ENCODE results near the gene ACVRL1.

Gene ACVRL1

DNA sequence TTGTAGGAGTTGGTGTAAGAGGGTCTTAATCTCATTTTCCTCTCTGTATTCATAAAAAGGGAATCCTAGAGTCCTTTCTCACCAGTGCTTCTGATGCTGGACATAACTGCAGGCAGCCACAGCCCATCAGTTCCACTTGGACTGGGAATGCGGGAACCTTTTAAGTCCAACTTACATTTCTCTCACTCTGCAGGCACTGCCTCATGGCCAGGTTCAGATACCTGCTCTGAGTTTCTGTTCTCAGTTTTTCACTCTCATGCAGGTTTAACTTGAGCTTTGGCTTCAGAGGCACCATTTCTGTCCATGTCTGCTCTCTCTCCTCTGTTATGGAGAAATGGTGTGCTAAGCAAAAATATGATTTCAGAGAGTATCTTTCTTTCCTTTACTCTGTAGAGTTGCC is 48.4 kb downstream of the ACVRL1 start:
- Histone ChIP-seq H3K27ac (ENCODE audit: low read length) (no peak overlapping the region), H3K27me3 (ENCODE audit: control insufficient read depth in 1 of 2, insufficient read depth in 2 of 2, low read length in 2 of 2) (no peaks in the 10 kb centered on the region), H3K9ac (ENCODE audit: low read length in 2 of 2) (no peak overlapping the region), H3K4me1 (ENCODE audit: control insufficient read depth, insufficient read depth, low read length) (peaks cover 39% of the 10 kb centered on the region), H3K36me3 (ENCODE audit: control insufficient read depth in 2 of 2, insufficient read depth in 2 of 2, low read length in 2 of 2) (no peaks in the 10 kb centered on the region), H3K4me3 (ENCODE audit: low read length in 2 of 2) (no peak overlapping the region), H3K9me3 (ENCODE audit: control insufficient read depth in 2 of 2, low read length in 2 of 2) (no peaks in the 10 kb centered on the region)

DNA sequence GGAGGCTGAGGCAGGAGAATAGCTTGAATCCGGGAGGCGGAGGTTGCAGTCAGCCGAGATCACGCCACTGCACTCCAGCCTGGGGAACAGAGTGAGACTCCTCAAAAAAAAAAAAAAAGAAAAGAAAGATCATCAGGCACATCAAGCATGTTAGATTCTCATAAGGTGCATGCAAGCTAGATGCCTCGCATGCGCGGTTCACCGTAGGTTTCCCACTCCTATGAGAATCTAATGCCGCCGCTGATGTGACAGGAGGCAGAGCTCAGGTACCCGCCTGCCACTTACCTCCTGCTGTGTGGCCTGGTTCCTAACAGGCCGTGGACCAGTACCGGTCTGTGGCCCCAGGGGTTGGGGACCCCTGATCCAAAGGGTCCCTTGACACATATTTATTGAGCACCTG is 51.2 kb downstream of the ACVRL1 start:
- Histone ChIP-seq H3K27me3 (ENCODE audit: control insufficient read depth in 1 of 2, insufficient read depth in 2 of 2, low read length in 2 of 2) (no peaks in the 10 kb centered on the region), H3K4me3 (ENCODE audit: low read length in 2 of 2) (no peak overlapping the region), H3K9ac (ENCODE audit: low read length in 2 of 2) (no peak overlapping the region), H3K4me1 (ENCODE audit: control insufficient read depth, insufficient read depth, low read length) (peaks cover 35% of the 10 kb centered on the region), H3K36me3 (ENCODE audit: control insufficient read depth in 2 of 2, insufficient read depth in 2 of 2, low read length in 2 of 2) (no peaks in the 10 kb centered on the region), H3K27ac (ENCODE audit: low read length) (no peak overlapping the region), H3K9me3 (ENCODE audit: control insufficient read depth in 2 of 2, low read length in 2 of 2) (no peaks in the 10 kb centered on the region)

DNA sequence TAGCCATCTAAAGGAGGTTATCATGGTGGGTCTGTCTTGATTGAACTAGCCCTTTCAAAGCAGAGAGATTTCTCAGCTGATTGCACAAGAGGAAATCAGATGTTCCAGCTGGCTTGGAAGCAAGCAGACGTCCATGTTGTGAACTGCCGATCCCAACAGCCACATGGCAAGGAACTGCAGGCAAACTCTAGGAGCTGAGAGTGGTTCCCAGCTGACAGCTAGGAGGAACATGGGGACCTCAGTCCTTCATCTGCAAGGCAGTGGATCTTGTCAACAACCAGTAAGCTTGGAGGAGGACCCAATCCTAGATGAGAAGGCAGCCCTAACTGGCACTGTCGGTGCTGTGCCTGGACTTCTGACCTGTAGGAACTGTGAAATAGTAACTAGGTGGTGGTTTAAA is 51.9 kb downstream of the ACVRL1 start:
- no peaks in the 10 kb centered on the region for H3K9me3 ChIP-seq (ENCODE audit: control insufficient read depth in 2 of 2, low read length in 2 of 2)
- no peaks in the 10 kb centered on the region for H3K27me3 ChIP-seq (ENCODE audit: control insufficient read depth in 1 of 2, insufficient read depth in 2 of 2, low read length in 2 of 2)
- no peaks in the 10 kb centered on the region for H3K36me3 ChIP-seq (ENCODE audit: control insufficient read depth in 2 of 2, insufficient read depth in 2 of 2, low read length in 2 of 2)
- H3K4me1 ChIP-seq (ENCODE audit: control insufficient read depth, insufficient read depth, low read length): peaks cover 35% of the 10 kb centered on the region
- no peak overlapping the region for H3K4me3 ChIP-seq (ENCODE audit: low read length in 2 of 2)
- H3K27ac ChIP-seq (ENCODE audit: low read length): no peak overlapping the region
- no peak overlapping the region for H3K9ac ChIP-seq (ENCODE audit: low read length in 2 of 2)

DNA sequence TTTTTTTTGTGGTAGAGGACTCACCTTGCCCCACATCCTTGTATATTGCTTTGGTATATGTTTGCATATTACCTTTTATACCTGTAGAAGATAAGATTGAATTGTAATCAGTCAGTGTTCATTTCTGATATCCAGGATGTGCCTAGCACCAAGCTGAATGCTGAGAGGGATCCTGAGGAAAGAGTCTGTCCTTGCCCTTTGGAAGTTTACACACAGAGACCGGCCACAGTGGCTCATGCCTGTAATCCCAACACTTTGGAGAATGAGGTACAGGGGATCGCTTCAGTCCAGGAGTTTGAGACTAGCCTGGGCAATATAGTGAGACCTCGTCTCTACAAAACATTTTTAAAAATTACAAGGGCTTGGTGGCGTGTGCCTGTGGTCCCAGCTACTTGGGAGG is 52.6 kb downstream of the ACVRL1 start:
- no peak overlapping the region for H3K4me3 ChIP-seq (ENCODE audit: low read length in 2 of 2)
- H3K9me3 ChIP-seq (ENCODE audit: control insufficient read depth in 2 of 2, low read length in 2 of 2): no peaks in the 10 kb centered on the region
- H3K36me3 ChIP-seq (ENCODE audit: control insufficient read depth in 2 of 2, insufficient read depth in 2 of 2, low read length in 2 of 2): no peaks in the 10 kb centered on the region
- H3K27ac ChIP-seq (ENCODE audit: low read length): no peak overlapping the region
- H3K9ac ChIP-seq (ENCODE audit: low read length in 2 of 2): no peak overlapping the region
- no peaks in the 10 kb centered on the region for H3K27me3 ChIP-seq (ENCODE audit: control insufficient read depth in 1 of 2, insufficient read depth in 2 of 2, low read length in 2 of 2)
- H3K4me1 ChIP-seq (ENCODE audit: control insufficient read depth, insufficient read depth, low read length): peaks cover 30% of the 10 kb centered on the region

DNA sequence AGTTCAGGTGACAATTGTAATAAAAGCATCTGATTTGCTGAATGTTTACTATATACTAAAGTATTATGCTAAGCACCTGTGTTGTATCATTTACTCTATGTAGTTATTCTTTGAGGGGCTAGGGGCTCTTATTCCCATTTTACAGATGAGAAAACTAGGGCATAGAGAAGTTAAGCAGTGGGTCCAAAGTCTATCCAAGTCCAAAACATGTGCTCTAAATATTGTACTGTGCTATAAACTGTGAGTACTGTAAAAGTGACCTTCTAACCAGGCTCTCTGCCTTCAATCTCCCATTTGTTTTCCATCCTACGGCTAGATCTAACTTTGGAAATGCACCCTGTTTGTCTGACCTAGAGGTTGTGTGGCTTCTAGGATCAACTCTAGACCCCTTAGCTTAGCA is 53.2 kb downstream of the ACVRL1 start:
- no peak overlapping the region for H3K27ac ChIP-seq (ENCODE audit: low read length)
- H3K4me3 ChIP-seq (ENCODE audit: low read length in 2 of 2): no peak overlapping the region
- no peaks in the 10 kb centered on the region for H3K27me3 ChIP-seq (ENCODE audit: control insufficient read depth in 1 of 2, insufficient read depth in 2 of 2, low read length in 2 of 2)
- no peak overlapping the region for H3K9ac ChIP-seq (ENCODE audit: low read length in 2 of 2)
- H3K36me3 ChIP-seq (ENCODE audit: control insufficient read depth in 2 of 2, insufficient read depth in 2 of 2, low read length in 2 of 2): no peaks in the 10 kb centered on the region
- H3K4me1 ChIP-seq (ENCODE audit: control insufficient read depth, insufficient read depth, low read length): peaks cover 25% of the 10 kb centered on the region
- H3K9me3 ChIP-seq (ENCODE audit: control insufficient read depth in 2 of 2, low read length in 2 of 2): no peaks in the 10 kb centered on the region

DNA sequence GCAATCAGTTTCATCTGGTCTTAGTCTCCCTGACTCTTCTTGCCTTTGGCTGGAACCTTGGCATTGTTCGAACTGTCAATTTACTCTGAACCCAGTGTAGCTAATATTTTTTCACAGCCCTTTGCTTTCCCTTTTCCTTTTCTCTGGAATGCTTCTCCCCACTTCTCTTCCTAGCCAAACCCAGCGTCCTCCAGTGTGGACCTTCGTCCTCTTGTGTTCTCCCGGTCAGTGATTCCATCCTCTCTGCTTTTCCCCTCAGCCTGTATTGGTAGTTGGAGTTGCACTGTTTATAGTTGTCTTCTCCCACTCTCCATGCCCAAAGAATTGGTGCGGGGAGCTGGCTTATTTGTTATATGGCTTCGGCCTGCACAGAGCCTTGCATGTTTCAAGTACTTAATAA is 53.6 kb downstream of the ACVRL1 start:
- no peaks in the 10 kb centered on the region for H3K27me3 ChIP-seq (ENCODE audit: control insufficient read depth in 1 of 2, insufficient read depth in 2 of 2, low read length in 2 of 2)
- no peaks in the 10 kb centered on the region for H3K9me3 ChIP-seq (ENCODE audit: control insufficient read depth in 2 of 2, low read length in 2 of 2)
- H3K36me3 ChIP-seq (ENCODE audit: control insufficient read depth in 2 of 2, insufficient read depth in 2 of 2, low read length in 2 of 2): no peaks in the 10 kb centered on the region
- no peak overlapping the region for H3K4me3 ChIP-seq (ENCODE audit: low read length in 2 of 2)
- H3K9ac ChIP-seq (ENCODE audit: low read length in 2 of 2): no peak overlapping the region
- peaks cover 21% of the 10 kb centered on the region for H3K4me1 ChIP-seq (ENCODE audit: control insufficient read depth, insufficient read depth, low read length)
- no peak overlapping the region for H3K27ac ChIP-seq (ENCODE audit: low read length)

DNA sequence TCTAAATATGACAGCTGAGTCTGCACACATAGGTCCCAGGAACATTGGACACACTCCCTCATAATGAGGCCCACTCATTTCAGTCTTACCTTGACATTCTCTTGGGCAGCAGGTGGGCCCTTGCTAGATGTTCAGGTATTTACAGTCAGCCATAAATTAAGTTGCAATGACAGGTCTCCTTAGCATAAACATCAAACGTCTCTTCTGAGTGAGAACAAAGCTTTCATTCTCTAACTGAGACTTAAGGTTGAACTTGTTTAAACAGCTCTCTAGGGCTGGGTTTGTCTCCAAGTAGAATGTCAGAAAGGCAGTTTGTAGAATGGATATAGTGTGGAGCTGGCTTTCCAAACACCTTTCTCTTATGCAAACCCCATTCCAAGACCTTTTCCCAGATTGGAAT is 54.5 kb downstream of the ACVRL1 start:
- Histone ChIP-seq H3K36me3 (ENCODE audit: control insufficient read depth in 2 of 2, insufficient read depth in 2 of 2, low read length in 2 of 2) (no peaks in the 10 kb centered on the region), H3K9ac (ENCODE audit: low read length in 2 of 2) (no peak overlapping the region), H3K4me3 (ENCODE audit: low read length in 2 of 2) (no peak overlapping the region), H3K9me3 (ENCODE audit: control insufficient read depth in 2 of 2, low read length in 2 of 2) (no peaks in the 10 kb centered on the region), H3K27me3 (ENCODE audit: control insufficient read depth in 1 of 2, insufficient read depth in 2 of 2, low read length in 2 of 2) (no peaks in the 10 kb centered on the region), H3K27ac (ENCODE audit: low read length) (no peak overlapping the region), H3K4me1 (ENCODE audit: control insufficient read depth, insufficient read depth, low read length) (peaks cover 19% of the 10 kb centered on the region)

DNA sequence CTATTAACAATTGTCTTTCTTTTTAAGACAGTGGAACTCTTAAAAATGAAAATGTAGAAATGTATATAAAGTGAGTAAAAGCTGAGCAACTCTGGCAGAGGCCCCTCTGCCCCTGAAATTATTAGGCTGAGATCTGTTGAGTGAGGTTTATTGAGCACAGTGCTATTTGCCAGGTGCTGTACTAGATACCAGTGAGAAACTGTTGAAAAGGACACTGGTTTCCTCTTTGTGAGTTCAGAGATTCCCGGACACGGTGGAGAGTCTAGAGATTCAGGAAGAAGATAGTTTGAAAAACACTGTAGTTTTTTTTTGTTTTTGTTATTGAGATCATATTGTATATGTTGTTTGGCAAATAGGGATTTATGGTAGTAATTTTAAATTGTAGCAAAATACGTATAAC is 55.4 kb downstream of the ACVRL1 start:
- Histone ChIP-seq H3K9ac (ENCODE audit: low read length in 2 of 2) (no peak overlapping the region), H3K4me1 (ENCODE audit: control insufficient read depth, insufficient read depth, low read length) (peaks cover 17% of the 10 kb centered on the region), H3K27me3 (ENCODE audit: control insufficient read depth in 1 of 2, insufficient read depth in 2 of 2, low read length in 2 of 2) (no peaks in the 10 kb centered on the region), H3K9me3 (ENCODE audit: control insufficient read depth in 2 of 2, low read length in 2 of 2) (no peaks in the 10 kb centered on the region), H3K36me3 (ENCODE audit: control insufficient read depth in 2 of 2, insufficient read depth in 2 of 2, low read length in 2 of 2) (no peaks in the 10 kb centered on the region), H3K4me3 (ENCODE audit: low read length in 2 of 2) (no peak overlapping the region), H3K27ac (ENCODE audit: low read length) (no peak overlapping the region)

DNA sequence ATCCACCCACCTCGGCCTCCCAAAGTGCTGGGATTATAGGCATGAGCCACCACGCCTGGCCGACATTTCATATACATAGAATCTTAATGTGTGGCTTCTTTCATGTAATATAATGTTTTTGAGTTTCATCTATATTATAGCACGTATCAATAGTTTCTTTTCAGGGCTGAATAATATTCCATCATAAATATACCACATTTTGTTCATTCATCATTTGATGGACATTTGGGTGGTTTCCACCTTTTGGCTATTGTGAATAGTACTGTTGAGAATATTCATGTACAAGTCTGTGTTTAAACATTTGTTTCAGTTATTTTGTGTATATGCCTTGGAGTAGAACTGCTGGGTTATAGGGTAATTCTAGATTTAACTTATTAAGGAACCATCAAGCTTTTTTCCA is 56.2 kb downstream of the ACVRL1 start:
- Histone ChIP-seq H3K27me3 (ENCODE audit: control insufficient read depth in 1 of 2, insufficient read depth in 2 of 2, low read length in 2 of 2) (no peaks in the 10 kb centered on the region), H3K27ac (ENCODE audit: low read length) (no peak overlapping the region), H3K36me3 (ENCODE audit: control insufficient read depth in 2 of 2, insufficient read depth in 2 of 2, low read length in 2 of 2) (no peaks in the 10 kb centered on the region), H3K9me3 (ENCODE audit: control insufficient read depth in 2 of 2, low read length in 2 of 2) (no peaks in the 10 kb centered on the region), H3K9ac (ENCODE audit: low read length in 2 of 2) (no peak overlapping the region), H3K4me1 (ENCODE audit: control insufficient read depth, insufficient read depth, low read length) (peaks cover 15% of the 10 kb centered on the region), H3K4me3 (ENCODE audit: low read length in 2 of 2) (no peak overlapping the region)

DNA sequence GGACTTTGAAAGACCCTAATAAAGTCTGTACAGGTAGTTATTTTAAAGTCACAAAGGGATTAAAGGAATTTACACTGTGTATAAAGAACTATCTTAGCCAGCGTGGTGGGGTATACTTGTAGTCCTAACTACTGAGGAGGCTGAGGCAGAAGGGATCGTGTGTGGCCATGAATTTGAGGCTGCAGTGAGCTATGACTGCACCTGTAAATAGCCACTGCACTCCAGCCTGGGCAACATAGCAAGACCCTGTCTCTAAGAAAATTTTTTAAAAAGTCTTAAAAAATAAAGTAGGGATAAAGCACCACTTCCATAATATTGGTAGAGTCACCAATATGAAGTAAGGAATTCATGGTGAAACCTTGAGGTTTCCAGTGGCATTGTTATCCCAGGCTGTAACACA is 62.3 kb downstream of the ACVRL1 start:
- no peak overlapping the region for H3K4me3 ChIP-seq (ENCODE audit: low read length in 2 of 2)
- no peak overlapping the region for H3K27ac ChIP-seq (ENCODE audit: low read length)
- no peak overlapping the region for H3K9ac ChIP-seq (ENCODE audit: low read length in 2 of 2)
- no peaks in the 10 kb centered on the region for H3K36me3 ChIP-seq (ENCODE audit: control insufficient read depth in 2 of 2, insufficient read depth in 2 of 2, low read length in 2 of 2)
- H3K27me3 ChIP-seq (ENCODE audit: control insufficient read depth in 1 of 2, insufficient read depth in 2 of 2, low read length in 2 of 2): no peaks in the 10 kb centered on the region
- no peaks in the 10 kb centered on the region for H3K9me3 ChIP-seq (ENCODE audit: control insufficient read depth in 2 of 2, low read length in 2 of 2)
- H3K4me1 ChIP-seq (ENCODE audit: control insufficient read depth, insufficient read depth, low read length): peaks cover 9% of the 10 kb centered on the region

DNA sequence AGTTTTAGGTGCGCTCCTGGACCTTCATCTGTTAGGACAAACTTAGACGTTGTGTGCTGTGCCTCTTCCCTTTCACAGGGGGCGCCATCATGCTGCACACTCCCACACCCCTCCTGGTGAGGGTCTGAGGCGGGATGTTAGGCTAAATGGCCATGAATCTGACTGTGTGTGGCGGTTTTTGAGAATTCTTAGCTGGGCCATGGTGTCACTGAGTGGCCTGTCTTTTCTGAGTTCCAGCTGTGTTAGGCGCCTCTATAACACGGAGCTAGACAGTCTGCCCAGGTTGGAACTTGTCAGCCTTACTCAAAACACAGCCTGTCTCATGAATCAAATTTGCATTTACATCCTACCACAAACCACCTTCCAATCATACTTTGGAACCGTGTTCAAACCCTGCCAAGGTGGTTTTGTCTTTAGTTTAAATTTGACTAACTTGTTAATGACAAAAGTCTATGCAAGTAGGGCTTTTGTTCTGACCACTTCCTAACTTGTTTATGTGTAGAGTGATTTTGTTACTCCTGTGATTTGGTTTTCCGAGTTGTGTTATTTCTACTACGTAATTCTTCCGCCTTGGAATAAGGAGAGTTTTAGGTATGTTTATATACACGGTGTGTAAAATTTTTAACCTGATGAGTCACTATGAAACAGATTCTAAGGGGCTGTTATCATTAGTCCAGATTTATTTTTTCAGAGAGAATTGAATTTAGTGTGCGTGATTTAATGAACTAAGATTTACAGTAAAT is 63.8 kb downstream of the ACVRL1 start:
- H3K4me1 ChIP-seq (ENCODE audit: control insufficient read depth, insufficient read depth, low read length): peaks cover 9% of the 10 kb centered on the region
- no peak overlapping the region for H3K4me3 ChIP-seq (ENCODE audit: low read length in 2 of 2)
- H3K27me3 ChIP-seq (ENCODE audit: control insufficient read depth in 1 of 2, insufficient read depth in 2 of 2, low read length in 2 of 2): no peaks in the 10 kb centered on the region
- no peak overlapping the region for H3K9ac ChIP-seq (ENCODE audit: low read length in 2 of 2)
- peaks cover 7% of the 10 kb centered on the region in 2 donors for H3K36me3 ChIP-seq (ENCODE audit: control insufficient read depth in 2 of 2, insufficient read depth in 2 of 2, low read length in 2 of 2)
- no peak overlapping the region for H3K27ac ChIP-seq (ENCODE audit: low read length)
- H3K9me3 ChIP-seq (ENCODE audit: control insufficient read depth in 2 of 2, low read length in 2 of 2): no peaks in the 10 kb centered on the region

Data from stomach smooth muscle (tissue), 2 donors.